ENCODE results near the gene GIT2.

- peak; percentile 56 to 61 for TF ChIP-seq POLR2A (IDR thresholded peaks at IDR 0.05)
- peak in 3 of 6 experiments; percentile 62 to 98 (median 94) for TF ChIP-seq CTCF (IDR thresholded peaks at IDR 0.05)
Observed at GRCh38 chr12:109880043-109880931, 115.9 kb downstream of the GIT2 start, which contains the start of gene GLTP.

All from adrenal gland (tissue), 5 donors.